Endothelial cell of umbilical vein (primary cell): ENCODE results near the gene ATP5F1B. TPM values are rescaled to one million over a fixed set of nuclear protein-coding genes. Genes with fewer than 3 reads are reported as not detected.
A peak's percentile ranks its signal among the peaks of the same experiment; 100 is the strongest.

ENCODE experiments used
- BruUV-seq: library from RNA; stranded (reverse); fragments of 400-500 nt; replicated peaks from 2 replicates; lab custom pipeline; 2021; lab: Mats Ljungman, UMichigan
- CTCF ChIA-PET: fragments of 300-600, 350-600 bp; sonication (Branson Sonifier 250); formaldehyde crosslinking; loops from one replicate; lab custom pipeline; 2021; ENCODE audit warnings: antibody characterized with exemption, inconsistent platforms; lab: Charles Lee
- POLR2A ChIA-PET: fragments of 300-600, 350-600 bp; sonication (Branson Sonifier 250); formaldehyde crosslinking; loops from one replicate; lab custom pipeline; 2021; ENCODE audit warnings: antibody characterized with exemption, inconsistent platforms; lab: Charles Lee
- DNase-seq: peaks from one replicate; pipeline ENCODE4 v3.0.0-alpha.2; 2011; ENCODE audit warnings: low read depth, low spot score
- FAIRE-seq: peaks from 2 replicates; lab custom pipeline; 2011; peaks lifted over from hg19 to GRCh38; lab: Jason Lieb, UNC
- H2AFZ ChIP-seq: 2 replicates; pipeline ENCODE4 v1.6.0; 2012; ENCODE audit warnings: low read depth, low read length, control low read depth, inconsistent platforms
- H3K27ac ChIP-seq: 2 replicates; pipeline ENCODE4 v1.5.1; 2011; ENCODE audit warnings: low read depth, mild to moderate bottlenecking, control low read depth, low read length, moderate library complexity; ENCODE audit not compliant: insufficient read depth
- H3K27me3 ChIP-seq, 2 experiments: 2 replicates each; pipeline versions ENCODE4 v1.6.0 to v1.6.1; 2011; ENCODE audit warnings: low read length in 2 of 2, mixed read lengths in 1 of 2; ENCODE audit not compliant: control insufficient read depth in 2 of 2, insufficient read depth in 2 of 2
- H3K36me3 ChIP-seq, 2 experiments: 2 replicates in 1 of 2; 3 replicates in 1 of 2; pipeline ENCODE4 v1.5.1; 2011; ENCODE audit warnings: low read length in 2 of 2, mild to moderate bottlenecking in 1 of 2, moderate library complexity in 1 of 2; ENCODE audit not compliant: control insufficient read depth in 2 of 2, insufficient read depth in 2 of 2; ENCODE audit errors: extremely low read depth in 1 of 2
- H3K4me1 ChIP-seq: 3 replicates; pipeline ENCODE4 v1.5.1; 2011; ENCODE audit warnings: mild to moderate bottlenecking, low read length; ENCODE audit not compliant: control insufficient read depth, insufficient read depth; ENCODE audit errors: extremely low read depth
- H3K4me2 ChIP-seq: 2 replicates; pipeline ENCODE4 v1.6.1; 2011; ENCODE audit warnings: low read length, control low read depth, mixed read lengths; ENCODE audit not compliant: insufficient read depth
- H3K4me3 ChIP-seq, 3 experiments: fragments of 200-600 bp in 1 of 3; sonication (generic), shearing (Covaris generic) in 1 of 3; replicated peaks in 1 of 3; 2 replicates each; pipeline ENCODE4 v1.5.1; 2011 to 2016; ENCODE audit warnings: control low read depth in 3 of 3, low read length in 3 of 3, mild to moderate bottlenecking in 2 of 3, inconsistent platforms in 1 of 3, low read depth in 1 of 3, moderate library complexity in 1 of 3; ENCODE audit not compliant: insufficient read depth in 1 of 3
- H3K79me2 ChIP-seq: 2 replicates; pipeline ENCODE4 v1.6.0; 2012; ENCODE audit warnings: low read length, inconsistent platforms; ENCODE audit not compliant: control insufficient read depth, insufficient read depth
- H3K9ac ChIP-seq: replicated peaks from 2 replicates; pipeline ENCODE3; 2011; ENCODE audit warnings: low read length, control low read depth; ENCODE audit not compliant: insufficient read depth; ENCODE audit errors: extremely low read depth
- H3K9me1 ChIP-seq: replicated peaks from 3 replicates; pipeline ENCODE4 v1.6.0; 2011; ENCODE audit warnings: mild to moderate bottlenecking, low read length; ENCODE audit not compliant: control insufficient read depth, insufficient read depth; ENCODE audit errors: extremely low read depth
- H3K9me3 ChIP-seq: replicated peaks from 2 replicates; pipeline ENCODE4 v1.5.1; 2012; ENCODE audit warnings: low read length, inconsistent platforms; ENCODE audit not compliant: control insufficient read depth, insufficient read depth
- H4K20me1 ChIP-seq: replicated peaks from 2 replicates; pipeline ENCODE3; 2011; ENCODE audit warnings: mild to moderate bottlenecking, low read length; ENCODE audit not compliant: control insufficient read depth, insufficient read depth; ENCODE audit errors: extremely low read depth
- CTCF ChIP-seq, 2 donors: IDR thresholded peaks; 1 replicate in 1 of 2; 2 replicates in 1 of 2; pipeline ENCODE4 v1.5.1; 2011; ENCODE audit warnings: low read length in 2 of 2, mild to moderate bottlenecking in 2 of 2, moderate library complexity in 2 of 2, control low read depth in 1 of 2, inconsistent platforms in 1 of 2, low read depth in 1 of 2; ENCODE audit not compliant: insufficient read depth in 1 of 2; ENCODE audit errors: extremely low read depth in 1 of 2
- EZH2 ChIP-seq: IDR thresholded peaks from 2 replicates; pipeline ENCODE4 v1.6.1; 2012; ENCODE audit warnings: borderline replicate concordance, low read depth, mild to moderate bottlenecking, moderate library complexity, low read length, inconsistent platforms; ENCODE audit not compliant: severe bottlenecking
- FOS ChIP-seq: IDR thresholded peaks from 2 replicates; pipeline ENCODE4 v1.6.1; 2011; ENCODE audit warnings: mild to moderate bottlenecking, low read length, moderate library complexity, borderline replicate concordance; ENCODE audit not compliant: insufficient read depth
- GATA2 ChIP-seq: IDR thresholded peaks from 2 replicates; pipeline ENCODE4 v1.7.0; 2011; ENCODE audit warnings: low read depth, mild to moderate bottlenecking, moderate library complexity, mixed read lengths, low read length; ENCODE audit not compliant: insufficient read length, insufficient read depth
- JUN ChIP-seq: IDR thresholded peaks from 2 replicates; pipeline ENCODE4 v1.6.1; 2011; ENCODE audit warnings: borderline replicate concordance, low read depth; ENCODE audit not compliant: insufficient read length, insufficient read depth
- MAX ChIP-seq: IDR thresholded peaks from 2 replicates; pipeline ENCODE4 v1.6.1; 2011; ENCODE audit not compliant: insufficient read depth, insufficient read length
- MYC ChIP-seq: IDR thresholded peaks from one replicate; pipeline ENCODE4 v1.6.1; 2011; ENCODE audit warnings: mild to moderate bottlenecking, low read depth, low read length
- POLR2A ChIP-seq: IDR thresholded peaks from 2 replicates; pipeline ENCODE4 v1.6.1; 2012; ENCODE audit warnings: low read depth, mild to moderate bottlenecking, control low read depth, low read length
- POLR2AphosphoS5 ChIP-seq: IDR thresholded peaks from 2 replicates; pipeline ENCODE4 v1.6.1; 2012; ENCODE audit warnings: low read depth, mild to moderate bottlenecking, control low read depth, low read length, moderate library complexity; ENCODE audit not compliant: insufficient read depth
- dilution Hi-C: fragments of 300-500 bp; cut with MboI; formaldehyde crosslinking; loops from one replicate; pipeline ENCODE4 v1.15.0; 2019; ENCODE audit warnings: low sequenced_read_pairs; ENCODE audit not compliant: extremely low pct_ligation_motif_present
- intact Hi-C: fragments of 100-400 bp; cut with micrococcal nuclease; formaldehyde crosslinking; loops from one replicate; pipeline ENCODE4 v1.10.0; 2022
- polyA plus RNA-seq, 4 experiments: library from polyadenylated mRNA; depleted of rRNA in 3 of 4; stranded (reverse) in 3 of 4; unstranded in 1 of 4; fragments of >200 nt; gene quantifications; 2 replicates each; pipeline versions ENCODE4 v1.2.1 to v1.2.3, GENCODE V29; 2011 to 2012; ENCODE audit warnings: missing spikeins in 1 of 4
- total RNA-seq: library from RNA; stranded (reverse); gene quantifications from 2 replicates; pipeline ENCODE4 v1.2.3, GENCODE V29; 2021

ATP5F1B gene
- total and polyA plus RNA-seq, 2 donors (not counting 3 experiments of a cell fraction or from before 2014, with no cell fraction given): 590 to 829 TPM

DNA sequence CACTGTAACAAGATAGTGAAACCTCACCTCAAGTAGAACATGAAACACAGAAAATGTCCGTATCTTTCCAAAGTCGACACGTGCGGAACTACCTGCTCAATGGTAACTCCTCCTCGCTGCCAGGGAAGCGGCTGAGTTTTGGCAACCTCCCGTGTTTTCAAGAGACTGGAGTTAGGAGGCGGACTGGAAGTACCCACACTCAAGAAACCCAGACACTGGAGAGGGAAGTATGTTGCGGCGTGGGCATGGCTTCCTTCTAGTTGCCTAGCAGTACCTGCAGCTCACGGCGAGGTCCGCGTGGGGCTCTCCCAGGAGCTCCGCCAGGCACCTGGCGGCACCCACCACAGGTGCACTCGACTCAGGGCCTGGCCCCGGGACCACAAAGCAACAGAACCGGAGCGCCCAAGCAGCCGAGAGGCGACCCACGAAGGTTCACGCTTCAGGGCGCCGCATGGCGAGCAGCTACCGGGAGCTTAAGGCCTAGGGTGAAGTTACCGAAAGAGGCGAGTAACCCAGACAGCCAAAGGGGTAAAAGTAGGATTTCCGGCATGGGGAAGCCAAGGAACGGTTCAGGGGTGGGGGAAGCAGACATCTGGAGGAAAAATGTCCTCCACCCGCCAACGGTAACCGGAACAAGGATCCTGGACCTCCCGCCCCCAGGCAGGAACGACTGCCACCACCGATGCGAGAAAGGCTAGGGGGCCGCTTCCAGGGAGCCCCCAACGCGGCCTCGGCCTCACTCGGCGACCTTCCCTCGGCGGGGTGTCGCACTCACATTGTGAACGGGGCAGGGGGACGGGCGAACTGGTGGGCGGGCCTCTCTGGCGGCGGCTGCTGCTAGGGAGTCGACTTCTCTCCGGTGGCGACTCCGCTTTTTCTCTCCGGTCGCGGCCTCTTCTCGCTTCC lies 41.7 kb upstream of the ATP5F1B start:
- DNase-seq (peak; percentile 51), FAIRE-seq (peak; percentile 68)
- intact Hi-C loops: loop anchor here (1.0 to 5.0 kb wide), 4 partner anchors 38 to 400 kb away; partner anchors contain the start of genes NAB2, NACA and PRIM1
- dilution Hi-C loops: no loop called here
- Histone ChIP-seq H3K9ac (peak overlapping the region; percentile 93), H4K20me1 (no peaks in the 10 kb centered on the region), H3K9me3 (no peaks in the 10 kb centered on the region), H3K79me2 (peaks cover 54% of the 10 kb centered on the region), H3K27ac (peak overlapping the region; percentile 90), H3K27me3 (no peaks in the 10 kb centered on the region), H3K4me2 (peak overlapping the region; percentile 96), H2AFZ (peak overlapping the region; percentile 20), H3K9me1 (no peaks in the 10 kb centered on the region), H3K4me1 (peaks cover 27% of the 10 kb centered on the region), H3K36me3 (peaks cover 0 to 2% of the 10 kb centered on the region in 2 experiments), H3K4me3 (peak overlapping the region; percentile 61 to 91 (median 84))
- POLR2A ChIA-PET: interaction anchor here (0.9 to 1.5 kb wide), 6 partner anchors 13 to 61 kb away, joined by 3 to 6 read pairs (median 5); partner anchors contain the start of gene NACA
- CTCF ChIA-PET: interaction anchor here (0.5 to 1.9 kb wide), 6 partner anchors 8 to 51 kb away, joined by 3 to 9 read pairs (median 5); no protein-coding TSS in a partner anchor
- TF ChIP-seq FOS: no peak
- TF ChIP-seq EZH2: no peak
- no peak for TF ChIP-seq MYC
- TF ChIP-seq MAX: no peak
- TF ChIP-seq POLR2A: no peak
- no peak for TF ChIP-seq POLR2AphosphoS5
- TF ChIP-seq GATA2: no peak
- TF ChIP-seq JUN: no peak
- TF ChIP-seq CTCF (IDR thresholded peaks at IDR 0.05; ENCODE audit: extremely low read depth in 1 of 2, insufficient read depth in 1 of 2, low read depth in 1 of 2, low read length in 2 of 2): no peak
- BruUV-seq: TSS peak; percentile 59
